Measurements from ENCODE around the gene IVL.

IVL gene

GRCh38 chr1:152904688-152905440 is 3.5 kb upstream of the IVL start:
- Histone ChIP-seq H3K27me3 (ENCODE audit: insufficient read depth, low read length) (no peaks in the 10 kb centered on the region), H3K9me3 (ENCODE audit: low read length) (no peaks in the 10 kb centered on the region), H3K4me1 (ENCODE audit: insufficient read depth, low read length) (no peaks in the 10 kb centered on the region), H3K36me3 (ENCODE audit: insufficient read depth, low read length) (no peaks in the 10 kb centered on the region), H3K4me3 (ENCODE audit: low read length) (no peak overlapping the region), H2AFZ (ENCODE audit: low read depth, low read length) (no peak overlapping the region)

GRCh38 chr1:152906023-152906565 is 2.3 kb upstream of the IVL start:
- Histone ChIP-seq H3K27me3 (ENCODE audit: insufficient read depth, low read length) (no peaks in the 10 kb centered on the region), H3K9me3 (ENCODE audit: low read length) (no peaks in the 10 kb centered on the region), H3K4me1 (ENCODE audit: insufficient read depth, low read length) (no peaks in the 10 kb centered on the region), H3K4me3 (ENCODE audit: low read length) (no peak overlapping the region), H3K36me3 (ENCODE audit: insufficient read depth, low read length) (no peaks in the 10 kb centered on the region), H2AFZ (ENCODE audit: low read depth, low read length) (no peak overlapping the region)

- no peaks in the 10 kb centered on the region for H3K9me3 ChIP-seq (ENCODE audit: low read length)
- H3K27me3 ChIP-seq (ENCODE audit: insufficient read depth, low read length): no peaks in the 10 kb centered on the region
- no peak overlapping the region for H2AFZ ChIP-seq (ENCODE audit: low read depth, low read length)
- H3K36me3 ChIP-seq (ENCODE audit: insufficient read depth, low read length): no peaks in the 10 kb centered on the region
- H3K4me3 ChIP-seq (ENCODE audit: low read length): no peak overlapping the region
- no peaks in the 10 kb centered on the region for H3K4me1 ChIP-seq (ENCODE audit: insufficient read depth, low read length)
Observed at GRCh38 chr1:152909206-152909605, 860 bp downstream of the IVL start.

- H3K4me1 ChIP-seq (ENCODE audit: insufficient read depth, low read length): no peaks in the 10 kb centered on the region
- H2AFZ ChIP-seq (ENCODE audit: low read depth, low read length): no peak overlapping the region
- no peak overlapping the region for H3K4me3 ChIP-seq (ENCODE audit: low read length)
- no peaks in the 10 kb centered on the region for H3K9me3 ChIP-seq (ENCODE audit: low read length)
- no peaks in the 10 kb centered on the region for H3K36me3 ChIP-seq (ENCODE audit: insufficient read depth, low read length)
- H3K27me3 ChIP-seq (ENCODE audit: insufficient read depth, low read length): no peaks in the 10 kb centered on the region
Observed at GRCh38 chr1:152912471-152912870, 4.1 kb downstream of the IVL start.

- Histone ChIP-seq H3K4me1 (ENCODE audit: insufficient read depth, low read length) (no peaks in the 10 kb centered on the region), H3K36me3 (ENCODE audit: insufficient read depth, low read length) (no peaks in the 10 kb centered on the region), H3K4me3 (ENCODE audit: low read length) (no peak overlapping the region), H2AFZ (ENCODE audit: low read depth, low read length) (no peak overlapping the region), H3K27me3 (ENCODE audit: insufficient read depth, low read length) (no peaks in the 10 kb centered on the region), H3K9me3 (ENCODE audit: low read length) (no peaks in the 10 kb centered on the region)
Observed at GRCh38 chr1:152912900-152913299, 4.6 kb downstream of the IVL start.

- Histone ChIP-seq H3K4me3 (ENCODE audit: low read length) (no peak overlapping the region), H3K4me1 (ENCODE audit: insufficient read depth, low read length) (no peaks in the 10 kb centered on the region), H3K9me3 (ENCODE audit: low read length) (no peaks in the 10 kb centered on the region), H3K36me3 (ENCODE audit: insufficient read depth, low read length) (no peaks in the 10 kb centered on the region), H3K27me3 (ENCODE audit: insufficient read depth, low read length) (no peaks in the 10 kb centered on the region), H2AFZ (ENCODE audit: low read depth, low read length) (no peak overlapping the region)
Observed at GRCh38 chr1:152917794-152918193, 9.4 kb downstream of the IVL start.

- Histone ChIP-seq H2AFZ (ENCODE audit: low read depth, low read length) (no peak overlapping the region), H3K4me1 (ENCODE audit: insufficient read depth, low read length) (no peaks in the 10 kb centered on the region), H3K27me3 (ENCODE audit: insufficient read depth, low read length) (no peaks in the 10 kb centered on the region), H3K4me3 (ENCODE audit: low read length) (no peak overlapping the region), H3K9me3 (ENCODE audit: low read length) (no peaks in the 10 kb centered on the region), H3K36me3 (ENCODE audit: insufficient read depth, low read length) (no peaks in the 10 kb centered on the region)
Observed at GRCh38 chr1:152919071-152919470, 10.7 kb downstream of the IVL start.

GRCh38 chr1:152924191-152924590 is 15.8 kb downstream of the IVL start:
- Histone ChIP-seq H3K9me3 (ENCODE audit: low read length) (no peaks in the 10 kb centered on the region), H2AFZ (ENCODE audit: low read depth, low read length) (no peak overlapping the region), H3K36me3 (ENCODE audit: insufficient read depth, low read length) (no peaks in the 10 kb centered on the region), H3K4me3 (ENCODE audit: low read length) (no peak overlapping the region), H3K27me3 (ENCODE audit: insufficient read depth, low read length) (no peaks in the 10 kb centered on the region), H3K4me1 (ENCODE audit: insufficient read depth, low read length) (no peaks in the 10 kb centered on the region)

GRCh38 chr1:152926091-152926490 is 17.7 kb downstream of the IVL start:
- Histone ChIP-seq H3K27me3 (ENCODE audit: insufficient read depth, low read length) (no peaks in the 10 kb centered on the region), H3K36me3 (ENCODE audit: insufficient read depth, low read length) (no peaks in the 10 kb centered on the region), H3K4me3 (ENCODE audit: low read length) (no peak overlapping the region), H3K9me3 (ENCODE audit: low read length) (no peaks in the 10 kb centered on the region), H2AFZ (ENCODE audit: low read depth, low read length) (no peak overlapping the region), H3K4me1 (ENCODE audit: insufficient read depth, low read length) (no peaks in the 10 kb centered on the region)

- no peaks in the 10 kb centered on the region for H3K36me3 ChIP-seq (ENCODE audit: insufficient read depth, low read length)
- H2AFZ ChIP-seq (ENCODE audit: low read depth, low read length): no peak overlapping the region
- H3K9me3 ChIP-seq (ENCODE audit: low read length): no peaks in the 10 kb centered on the region
- no peaks in the 10 kb centered on the region for H3K27me3 ChIP-seq (ENCODE audit: insufficient read depth, low read length)
- no peaks in the 10 kb centered on the region for H3K4me1 ChIP-seq (ENCODE audit: insufficient read depth, low read length)
- H3K4me3 ChIP-seq (ENCODE audit: low read length): no peak overlapping the region
Observed at GRCh38 chr1:152928671-152929070, 20.3 kb downstream of the IVL start.

- Histone ChIP-seq H3K9me3 (ENCODE audit: low read length) (no peaks in the 10 kb centered on the region), H2AFZ (ENCODE audit: low read depth, low read length) (no peak overlapping the region), H3K36me3 (ENCODE audit: insufficient read depth, low read length) (no peaks in the 10 kb centered on the region), H3K4me1 (ENCODE audit: insufficient read depth, low read length) (no peaks in the 10 kb centered on the region), H3K27me3 (ENCODE audit: insufficient read depth, low read length) (no peaks in the 10 kb centered on the region), H3K4me3 (ENCODE audit: low read length) (no peak overlapping the region)
Observed at GRCh38 chr1:152932170-152932811, 23.9 kb downstream of the IVL start.

- H3K4me1 ChIP-seq (ENCODE audit: insufficient read depth, low read length): no peaks in the 10 kb centered on the region
- no peak overlapping the region for H3K4me3 ChIP-seq (ENCODE audit: low read length)
- no peaks in the 10 kb centered on the region for H3K36me3 ChIP-seq (ENCODE audit: insufficient read depth, low read length)
- H2AFZ ChIP-seq (ENCODE audit: low read depth, low read length): no peak overlapping the region
- no peaks in the 10 kb centered on the region for H3K27me3 ChIP-seq (ENCODE audit: insufficient read depth, low read length)
- H3K9me3 ChIP-seq (ENCODE audit: low read length): no peaks in the 10 kb centered on the region
Observed at GRCh38 chr1:152933196-152933595, 24.9 kb downstream of the IVL start.

GRCh38 chr1:152940614-152941013 is 32.3 kb downstream of the IVL start:
- H3K9me3 ChIP-seq (ENCODE audit: low read length): no peaks in the 10 kb centered on the region
- H3K4me1 ChIP-seq (ENCODE audit: insufficient read depth, low read length): no peaks in the 10 kb centered on the region
- H3K4me3 ChIP-seq (ENCODE audit: low read length): no peak overlapping the region
- no peak overlapping the region for H2AFZ ChIP-seq (ENCODE audit: low read depth, low read length)
- H3K36me3 ChIP-seq (ENCODE audit: insufficient read depth, low read length): no peaks in the 10 kb centered on the region
- H3K27me3 ChIP-seq (ENCODE audit: insufficient read depth, low read length): peaks cover 2% of the 10 kb centered on the region

Data from neuron (in vitro differentiated cells).